HG03066 (cell line): ENCODE results near the gene SLC2A5.

ENCODE experiments used
- ATAC-seq: cut with Tn5 transposase; IDR thresholded peaks from one replicate; pipeline ENCODE4 v1.9.1; 2021; ENCODE audit warnings: low read depth; ENCODE audit not compliant: unreplicated experiment

The SLC2A5 gene

GRCh38 chr1:9093581-9093980 is 24.1 kb upstream of the SLC2A5 start:
- no peak for ATAC-seq

DNA sequence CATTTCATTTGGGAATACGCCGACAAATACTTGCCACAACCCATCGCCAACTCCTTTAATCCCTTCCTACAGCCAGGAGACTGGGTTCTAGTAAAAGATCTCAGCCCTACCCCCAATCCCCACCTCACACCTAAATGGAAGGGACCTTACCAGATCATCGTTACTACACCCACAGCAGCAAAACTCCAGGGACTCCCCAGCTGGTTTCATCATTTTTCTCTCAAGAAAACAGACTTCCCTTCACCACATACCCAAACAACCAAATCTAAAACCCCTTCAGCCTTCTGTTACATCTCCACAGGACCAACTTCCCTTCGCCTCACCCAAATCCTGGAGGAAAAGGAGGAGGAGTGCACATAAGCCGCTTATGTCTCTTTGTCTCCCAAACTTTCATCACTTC is 23.7 kb upstream of the SLC2A5 start:
- ATAC-seq: no peak

- no peak for ATAC-seq
Observed at GRCh38 chr1:9088807-9089206, 19.4 kb upstream of the SLC2A5 start.

DNA sequence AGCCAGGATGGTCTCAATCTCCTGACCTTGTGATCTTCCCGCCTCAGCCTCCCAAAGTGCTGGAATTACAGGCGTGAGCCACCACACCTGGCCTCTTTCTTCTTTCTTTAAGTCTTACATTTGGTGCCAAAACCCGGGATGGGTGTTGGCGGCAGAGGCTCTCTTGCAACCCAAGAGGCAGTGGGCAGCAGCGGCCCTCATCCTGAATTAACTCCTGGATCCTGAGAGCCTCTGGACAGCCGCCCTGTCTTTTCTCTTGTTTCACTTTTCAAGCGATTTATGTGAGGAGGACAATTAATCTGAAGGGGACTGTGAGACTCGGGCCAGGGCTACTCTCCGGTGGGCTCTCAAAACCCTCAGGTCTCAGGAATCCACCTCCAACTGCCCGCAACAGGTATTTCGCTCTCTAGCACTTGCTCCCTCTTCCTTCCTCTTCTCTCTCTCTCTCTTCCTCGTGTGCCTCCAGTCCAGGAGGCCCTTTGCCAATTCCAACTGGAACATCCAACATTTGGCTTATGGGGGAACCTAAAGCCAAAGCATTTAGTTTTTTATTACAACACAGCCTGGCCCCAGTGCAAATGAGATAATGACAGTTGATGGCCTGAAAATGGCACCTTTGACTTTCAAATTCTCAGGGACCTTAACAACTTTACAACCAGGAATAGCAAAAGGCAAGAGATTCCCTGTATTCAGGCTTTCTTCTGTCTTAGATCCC is 18.1 kb upstream of the SLC2A5 start:
- ATAC-seq: no peak

- ATAC-seq: no peak
Observed at GRCh38 chr1:9086796-9087195, 17.4 kb upstream of the SLC2A5 start.

- ATAC-seq: no peak
Observed at GRCh38 chr1:9086045-9086444, 16.6 kb upstream of the SLC2A5 start.

DNA sequence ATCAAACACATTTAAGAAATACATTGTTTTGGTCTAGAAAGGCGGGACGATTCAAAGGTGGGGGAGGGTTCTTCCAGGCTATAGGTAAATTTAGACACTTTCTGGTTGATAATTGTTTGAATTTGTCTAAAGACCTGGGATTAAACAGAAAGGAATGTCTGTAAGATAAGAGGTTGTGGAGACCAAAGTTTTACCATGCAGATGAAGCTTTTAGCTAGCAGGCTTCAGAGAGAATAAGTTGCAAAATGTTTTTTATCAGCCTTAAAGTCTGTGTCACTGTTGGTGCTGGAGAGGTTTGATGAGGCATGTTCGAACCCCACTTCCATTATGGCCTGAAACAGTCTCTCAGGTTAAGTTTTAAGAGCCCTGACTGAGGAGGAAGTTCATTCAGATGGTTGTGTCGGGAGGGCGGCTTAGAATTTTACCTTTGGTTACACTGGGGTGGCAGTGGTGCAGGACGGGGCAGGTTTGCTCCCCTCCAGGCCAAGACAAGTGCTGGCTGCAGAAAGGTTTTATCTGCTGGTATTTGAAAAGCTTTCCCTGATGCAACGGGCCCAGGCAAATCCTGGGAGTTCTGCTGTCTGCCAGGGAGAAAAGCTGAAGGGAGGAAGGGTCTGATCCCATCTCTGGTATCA is 16.0 kb upstream of the SLC2A5 start:
- ATAC-seq: no peak

- ATAC-seq: no peak
Observed at GRCh38 chr1:9084906-9085305, 15.5 kb upstream of the SLC2A5 start.

- no peak for ATAC-seq
Observed at GRCh38 chr1:9081473-9081872, 12.0 kb upstream of the SLC2A5 start.

DNA sequence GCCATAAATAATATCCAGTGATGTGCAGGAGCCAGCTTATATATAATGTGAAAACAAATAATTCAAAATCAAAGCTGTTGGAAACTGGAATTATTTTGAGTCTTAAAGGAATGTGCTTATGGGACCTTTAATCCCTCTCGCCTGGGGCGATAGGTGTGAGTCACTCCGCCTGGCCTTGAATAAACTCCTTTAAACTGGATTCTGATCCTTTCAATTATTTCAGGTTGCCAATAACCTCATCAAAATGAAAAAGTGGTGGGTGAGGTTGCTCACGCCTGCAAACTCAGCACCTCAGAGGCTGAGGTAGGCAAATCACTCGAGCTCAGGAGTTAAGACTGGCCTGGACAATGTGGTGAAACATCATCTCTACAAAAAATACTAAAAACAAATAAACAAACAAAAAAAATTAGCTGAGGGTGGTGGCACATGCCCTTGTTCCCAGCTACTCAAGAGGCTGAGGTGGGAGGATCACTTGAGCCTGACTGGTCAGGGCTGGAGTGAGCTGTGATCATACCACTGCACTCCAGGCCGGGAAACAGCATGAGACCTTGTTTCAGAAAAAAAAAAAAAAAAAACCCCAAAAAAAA is 11.4 kb upstream of the SLC2A5 start:
- no peak for ATAC-seq

GRCh38 chr1:9079988-9080704 is 10.7 kb upstream of the SLC2A5 start:
- ATAC-seq: peak; percentile 47

- no peak for ATAC-seq
Observed at GRCh38 chr1:9078752-9079500, 9.5 kb upstream of the SLC2A5 start.

GRCh38 chr1:9078015-9078751 is 8.7 kb upstream of the SLC2A5 start:
- no peak for ATAC-seq

DNA sequence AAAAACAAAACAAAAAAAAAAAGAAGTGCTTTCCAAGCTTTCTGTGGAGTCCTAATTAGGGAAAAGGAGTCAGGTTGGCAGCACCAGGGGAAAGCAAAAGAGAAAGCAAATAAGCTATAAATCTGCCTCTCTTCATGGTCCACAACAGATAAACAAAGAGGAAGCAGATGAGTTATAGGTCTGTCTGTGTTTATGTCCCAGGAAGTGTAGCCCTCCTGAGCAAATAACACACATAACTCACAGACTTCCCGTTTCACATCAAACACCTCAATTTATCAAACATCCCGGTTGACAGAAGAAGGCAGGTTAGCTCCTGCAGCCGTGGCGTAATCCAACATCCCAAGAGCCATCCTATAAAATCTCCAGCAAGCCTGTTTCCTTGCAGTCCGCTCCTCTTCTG is 5.6 kb upstream of the SLC2A5 start:
- no peak for ATAC-seq

GRCh38 chr1:9073143-9073542 is 3.7 kb upstream of the SLC2A5 start:
- ATAC-seq: no peak

- ATAC-seq: no peak
Observed at GRCh38 chr1:9071554-9072235, 2.3 kb upstream of the SLC2A5 start.

DNA sequence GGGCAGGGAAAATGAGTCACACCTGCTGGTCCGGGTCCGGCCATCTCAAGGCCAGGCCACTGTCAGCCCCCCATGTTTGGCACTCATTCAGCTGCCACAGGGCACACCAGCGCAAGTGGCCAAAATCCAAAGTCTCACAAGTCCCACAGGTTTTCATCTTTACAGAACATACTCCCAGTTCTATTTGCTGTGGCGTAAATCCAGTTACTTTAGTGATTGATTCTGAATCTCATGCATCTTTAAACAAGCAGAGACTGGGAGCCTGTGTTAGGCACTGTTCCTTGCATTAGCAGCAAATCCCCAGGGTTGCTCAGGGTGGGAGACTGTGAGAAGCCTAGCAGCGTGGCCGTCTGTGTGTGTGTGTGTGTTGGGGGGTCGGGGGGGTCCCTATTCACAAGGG is 1.1 kb upstream of the SLC2A5 start:
- ATAC-seq: no peak

DNA sequence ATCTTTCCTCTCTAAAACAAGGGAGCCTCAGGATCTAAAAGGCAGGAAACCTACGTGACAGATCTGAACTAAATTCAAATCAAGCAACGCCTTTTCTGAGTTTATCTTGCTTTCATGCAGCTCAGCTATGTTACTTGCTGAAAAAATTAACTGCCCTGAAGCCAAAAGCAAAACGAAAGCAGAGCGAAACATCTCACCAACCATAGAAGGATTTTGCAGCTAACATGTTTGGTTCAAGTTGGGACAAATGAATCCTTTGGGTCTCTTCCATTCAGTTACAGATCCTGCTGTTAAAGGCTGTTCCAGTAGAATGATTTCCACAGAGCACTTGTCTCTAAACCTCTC is 482 bp downstream of the SLC2A5 start:
- ATAC-seq: no peak

- no peak for ATAC-seq
Observed at GRCh38 chr1:9066945-9067807, 2.3 kb downstream of the SLC2A5 start.
